ENCODE results near the gene SMIM5.
A peak's percentile ranks its signal among the peaks of the same experiment; 100 is the strongest.
"Not testable (repeated sequence)": the region's sequence is repeated elsewhere in the genome, so short reads cannot be mapped to it uniquely, and the experiment has no call there.

The SMIM5 gene

GRCh38 chr17:75632863-75633485 is at the start of gene SMIM5:
Gene SMIM5 (plus strand): TSS chr17:75633434. CDS start chr17:75640202, 6,768 bp downstream.
- peak; percentile 90 for DNase-seq (ENCODE audit: low read depth)

- no peak for DNase-seq (ENCODE audit: low read depth)
Observed at GRCh38 chr17:75584849-75585175, 48.4 kb upstream of the SMIM5 start.

GRCh38 chr17:75587675-75588595 is 45.3 kb upstream of the SMIM5 start, which contains the start of gene MYO15B:
Gene MYO15B (plus strand): TSS chr17:75587800. CDS start chr17:75588058, 258 bp downstream.
- no peak for DNase-seq (ENCODE audit: low read depth)

GRCh38 chr17:75588596-75589011 is 44.6 kb upstream of the SMIM5 start:
- DNase-seq (ENCODE audit: low read depth), result no peak

GRCh38 chr17:75589012-75589918 is 44.0 kb upstream of the SMIM5 start:
- DNase-seq (ENCODE audit: low read depth), result peak; percentile 77

DNA sequence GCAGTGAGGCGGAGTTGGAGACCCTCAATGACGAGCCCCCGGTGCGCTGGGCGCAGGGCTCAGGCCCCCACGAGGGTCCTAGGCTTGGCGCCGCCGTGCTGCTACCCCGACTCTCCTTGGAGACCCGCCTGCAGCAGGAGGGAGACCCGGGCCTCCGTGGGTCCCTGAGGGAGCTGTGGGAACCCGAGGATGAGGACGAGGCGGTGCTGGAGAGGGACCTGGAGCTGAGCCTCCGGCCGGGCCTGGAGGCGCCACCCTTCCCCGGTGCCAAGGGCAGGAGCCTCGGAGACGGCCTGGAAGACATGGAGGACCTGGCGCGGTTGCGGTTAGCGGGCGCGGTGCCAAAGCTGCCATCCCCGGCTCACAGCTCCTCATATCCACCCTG is 43.3 kb upstream of the SMIM5 start:
- DNase-seq (ENCODE audit: low read depth), result no peak

DNA sequence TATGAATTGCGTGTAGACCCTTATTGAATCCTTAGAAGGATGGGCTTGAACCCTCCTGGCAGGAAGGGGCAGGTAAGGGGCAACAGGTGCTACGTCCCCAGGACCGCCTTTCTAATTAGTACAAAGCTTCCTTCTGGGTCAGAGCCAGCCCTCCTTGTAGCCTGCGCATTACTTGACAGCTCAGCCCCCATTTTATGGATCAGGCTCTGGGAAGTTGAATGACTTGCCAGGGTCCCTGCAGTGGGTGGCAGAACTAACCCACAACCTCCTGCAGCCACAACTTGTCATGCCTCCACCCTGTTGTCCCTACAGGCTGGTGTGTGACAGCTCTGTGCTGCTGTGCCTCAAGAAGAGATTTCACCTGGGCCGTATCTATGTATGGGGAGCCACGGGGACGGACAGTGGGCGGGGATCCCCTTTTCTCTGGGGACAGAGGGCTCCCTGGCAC is 42.9 kb upstream of the SMIM5 start:
- no peak for DNase-seq (ENCODE audit: low read depth)

- DNase-seq (ENCODE audit: low read depth), result no peak
Observed at GRCh38 chr17:75590849-75591721, 42.1 kb upstream of the SMIM5 start.

DNA sequence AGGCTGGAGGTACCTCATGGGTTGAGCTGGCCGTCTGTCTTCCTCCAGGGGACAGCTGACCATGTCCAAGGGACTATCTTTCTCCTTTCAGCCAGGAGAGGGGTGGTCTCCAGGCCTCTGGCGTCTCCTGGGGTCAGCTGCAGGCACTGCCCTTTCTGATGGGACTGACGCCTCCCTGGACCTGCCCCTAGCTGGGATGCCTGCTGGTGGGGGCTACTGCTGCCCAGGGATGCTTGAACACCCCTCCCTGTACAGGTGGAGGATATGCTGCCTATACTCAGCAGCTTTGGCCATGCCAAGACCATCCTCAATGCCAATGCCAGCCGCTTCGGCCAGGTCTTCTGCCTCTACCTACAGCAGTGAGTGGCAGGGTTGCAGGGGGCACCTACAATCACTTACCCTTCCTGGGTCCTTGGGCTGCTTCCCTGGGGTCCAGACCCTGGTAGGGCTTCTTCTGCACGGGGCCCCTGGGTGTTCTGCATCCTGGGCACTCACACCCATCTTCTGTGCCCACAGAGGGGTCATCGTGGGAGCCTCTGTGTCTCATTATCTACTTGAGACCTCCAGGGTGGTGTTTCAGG is 41.4 kb upstream of the SMIM5 start:
- DNase-seq (ENCODE audit: low read depth), result no peak

- no peak for DNase-seq (ENCODE audit: low read depth)
Observed at GRCh38 chr17:75592348-75593020, 40.8 kb upstream of the SMIM5 start.

- DNase-seq (ENCODE audit: low read depth), result not testable (repeated sequence)
Observed at GRCh38 chr17:75593430-75593829, 39.8 kb upstream of the SMIM5 start.

DNA sequence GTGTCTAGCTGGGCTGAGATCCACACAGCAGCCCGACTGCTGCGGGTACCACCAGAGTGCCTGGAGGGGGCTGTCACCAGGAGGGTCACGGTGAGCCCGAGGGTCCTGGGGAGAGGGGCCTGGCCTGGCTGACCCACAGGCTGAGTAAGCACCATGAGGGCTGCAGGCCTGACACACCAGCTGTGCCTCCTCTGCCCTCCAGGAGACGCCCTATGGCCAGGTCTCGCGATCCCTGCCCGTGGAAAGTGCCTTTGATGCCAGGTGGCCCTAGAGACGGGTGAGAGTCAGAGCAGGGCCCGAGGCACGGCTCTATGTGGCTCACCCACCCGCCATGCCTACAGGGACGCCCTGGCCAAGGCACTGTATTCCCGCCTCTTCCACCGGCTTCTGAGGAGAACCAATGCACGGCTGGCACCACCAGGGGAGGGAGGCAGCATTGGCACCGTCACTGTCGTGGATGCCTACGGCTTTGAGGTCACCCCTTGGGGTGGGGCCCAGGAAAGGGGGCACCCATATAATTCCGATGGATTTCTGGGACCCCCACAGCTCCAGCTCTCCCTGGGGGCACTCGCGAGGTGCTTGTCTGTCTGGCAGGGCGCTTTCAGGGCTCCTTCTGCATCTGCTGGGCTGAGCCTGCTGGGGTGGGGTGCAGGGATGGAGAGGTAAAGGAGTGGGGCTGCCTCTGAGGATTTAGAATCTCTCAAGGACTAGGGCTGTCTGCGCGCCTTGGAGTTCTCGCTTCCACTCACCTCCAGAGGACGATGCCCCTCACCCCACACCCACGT is 38.5 kb upstream of the SMIM5 start:
- DNase-seq (ENCODE audit: low read depth), result no peak

- no peak for DNase-seq (ENCODE audit: low read depth)
Observed at GRCh38 chr17:75595284-75595919, 37.8 kb upstream of the SMIM5 start.

- no peak for DNase-seq (ENCODE audit: low read depth)
Observed at GRCh38 chr17:75595920-75596313, 37.3 kb upstream of the SMIM5 start.

- DNase-seq (ENCODE audit: low read depth), result no peak
Observed at GRCh38 chr17:75596320-75597087, 36.7 kb upstream of the SMIM5 start.

- no peak for DNase-seq (ENCODE audit: low read depth)
Observed at GRCh38 chr17:75601057-75601987, 31.9 kb upstream of the SMIM5 start.

GRCh38 chr17:75602644-75603043 is 30.6 kb upstream of the SMIM5 start:
- no peak for DNase-seq (ENCODE audit: low read depth)

Measured in fibroblast of gingiva (primary cell).